ENCODE data around the gene HEXIM2.

The HEXIM2 gene

GRCh38 chr17:45175759-45176115 lies 14.1 kb downstream of the HEXIM2 start:
- no peaks in the 10 kb centered on the region for H3K27me3 ChIP-seq (ENCODE audit: low read depth, low read length)
- no peak overlapping the region for H3K27ac ChIP-seq (ENCODE audit: low read length)
- no peaks in the 10 kb centered on the region for H3K36me3 ChIP-seq (ENCODE audit: control insufficient read depth in 1 of 2, insufficient read depth in 2 of 2, low read length in 2 of 2)
- no peak overlapping the region for H3K4me3 ChIP-seq (ENCODE audit: low read depth in 1 of 2, low read length in 2 of 2)
- peaks cover 21 to 24% of the 10 kb centered on the region in 2 donors for H3K4me1 ChIP-seq (ENCODE audit: control insufficient read depth in 1 of 2, insufficient read depth in 2 of 2, low read length in 2 of 2)
- no peaks in the 10 kb centered on the region for H3K9me3 ChIP-seq (ENCODE audit: control insufficient read depth in 1 of 2, low read length in 2 of 2)

GRCh38 chr17:45177563-45177962 lies 15.9 kb downstream of the HEXIM2 start:
- Histone ChIP-seq H3K36me3 (ENCODE audit: control insufficient read depth in 1 of 2, insufficient read depth in 2 of 2, low read length in 2 of 2) (no peaks in the 10 kb centered on the region), H3K9me3 (ENCODE audit: control insufficient read depth in 1 of 2, low read length in 2 of 2) (no peaks in the 10 kb centered on the region), H3K27me3 (ENCODE audit: low read depth, low read length) (no peaks in the 10 kb centered on the region), H3K4me3 (ENCODE audit: low read depth in 1 of 2, low read length in 2 of 2) (no peak overlapping the region), H3K4me1 (ENCODE audit: control insufficient read depth in 1 of 2, insufficient read depth in 2 of 2, low read length in 2 of 2) (peaks cover 2 to 6% of the 10 kb centered on the region in 2 donors), H3K27ac (ENCODE audit: low read length) (no peak overlapping the region)

- Histone ChIP-seq H3K4me3 (ENCODE audit: low read depth in 1 of 2, low read length in 2 of 2) (no peak overlapping the region), H3K27ac (ENCODE audit: low read length) (no peak overlapping the region), H3K36me3 (ENCODE audit: control insufficient read depth in 1 of 2, insufficient read depth in 2 of 2, low read length in 2 of 2) (no peaks in the 10 kb centered on the region)
Measured at GRCh38 chr17:45184144-45184543, 22.5 kb downstream of the HEXIM2 start.

GRCh38 chr17:45186801-45187354 lies 25.2 kb downstream of the HEXIM2 start:
- H3K36me3 ChIP-seq (ENCODE audit: control insufficient read depth in 1 of 2, insufficient read depth in 2 of 2, low read length in 2 of 2): no peaks in the 10 kb centered on the region
- no peaks in the 10 kb centered on the region for H3K4me1 ChIP-seq (ENCODE audit: control insufficient read depth in 1 of 2, insufficient read depth in 2 of 2, low read length in 2 of 2)
- no peak overlapping the region for H3K4me3 ChIP-seq (ENCODE audit: low read depth in 1 of 2, low read length in 2 of 2)
- H3K9me3 ChIP-seq (ENCODE audit: control insufficient read depth in 1 of 2, low read length in 2 of 2): no peaks in the 10 kb centered on the region
- no peak overlapping the region for H3K27ac ChIP-seq (ENCODE audit: low read length)
- no peaks in the 10 kb centered on the region for H3K27me3 ChIP-seq (ENCODE audit: low read depth, low read length)

More at GRCh38 chr17:45184144-45184543, 22.5 kb downstream of the HEXIM2 start:
- Histone ChIP-seq H3K4me1 (ENCODE audit: control insufficient read depth in 1 of 2, insufficient read depth in 2 of 2, low read length in 2 of 2) (no peaks in the 10 kb centered on the region), H3K9me3 (ENCODE audit: control insufficient read depth in 1 of 2, low read length in 2 of 2) (no peaks in the 10 kb centered on the region), H3K27me3 (ENCODE audit: low read depth, low read length) (no peaks in the 10 kb centered on the region)

GRCh38 chr17:45189009-45189408 lies 27.3 kb downstream of the HEXIM2 start:
- Histone ChIP-seq H3K4me1 (ENCODE audit: control insufficient read depth in 1 of 2, insufficient read depth in 2 of 2, low read length in 2 of 2) (no peaks in the 10 kb centered on the region), H3K27ac (ENCODE audit: low read length) (no peak overlapping the region), H3K9me3 (ENCODE audit: control insufficient read depth in 1 of 2, low read length in 2 of 2) (no peaks in the 10 kb centered on the region), H3K27me3 (ENCODE audit: low read depth, low read length) (no peaks in the 10 kb centered on the region), H3K36me3 (ENCODE audit: control insufficient read depth in 1 of 2, insufficient read depth in 2 of 2, low read length in 2 of 2) (no peaks in the 10 kb centered on the region), H3K4me3 (ENCODE audit: low read depth in 1 of 2, low read length in 2 of 2) (no peak overlapping the region)

GRCh38 chr17:45190503-45191255 lies 29.0 kb downstream of the HEXIM2 start:
- no peaks in the 10 kb centered on the region for H3K4me1 ChIP-seq (ENCODE audit: control insufficient read depth in 1 of 2, insufficient read depth in 2 of 2, low read length in 2 of 2)
- H3K4me3 ChIP-seq (ENCODE audit: low read depth in 1 of 2, low read length in 2 of 2): no peak overlapping the region
- H3K27ac ChIP-seq (ENCODE audit: low read length): no peak overlapping the region
- no peaks in the 10 kb centered on the region for H3K9me3 ChIP-seq (ENCODE audit: control insufficient read depth in 1 of 2, low read length in 2 of 2)
- H3K36me3 ChIP-seq (ENCODE audit: control insufficient read depth in 1 of 2, insufficient read depth in 2 of 2, low read length in 2 of 2): no peaks in the 10 kb centered on the region
- H3K27me3 ChIP-seq (ENCODE audit: low read depth, low read length): no peaks in the 10 kb centered on the region

GRCh38 chr17:45195424-45195823 lies 33.7 kb downstream of the HEXIM2 start:
- H3K4me1 ChIP-seq (ENCODE audit: control insufficient read depth in 1 of 2, insufficient read depth in 2 of 2, low read length in 2 of 2): peaks cover 0 to 15% of the 10 kb centered on the region in 2 donors
- H3K4me3 ChIP-seq (ENCODE audit: low read depth in 1 of 2, low read length in 2 of 2): no peak overlapping the region
- no peak overlapping the region for H3K27ac ChIP-seq (ENCODE audit: low read length)
- no peaks in the 10 kb centered on the region for H3K27me3 ChIP-seq (ENCODE audit: low read depth, low read length)
- H3K9me3 ChIP-seq (ENCODE audit: control insufficient read depth in 1 of 2, low read length in 2 of 2): no peaks in the 10 kb centered on the region
- no peaks in the 10 kb centered on the region for H3K36me3 ChIP-seq (ENCODE audit: control insufficient read depth in 1 of 2, insufficient read depth in 2 of 2, low read length in 2 of 2)

- Histone ChIP-seq H3K27ac (ENCODE audit: low read length) (no peak overlapping the region), H3K4me3 (ENCODE audit: low read depth in 1 of 2, low read length in 2 of 2) (no peak overlapping the region), H3K9me3 (ENCODE audit: control insufficient read depth in 1 of 2, low read length in 2 of 2) (no peaks in the 10 kb centered on the region), H3K36me3 (ENCODE audit: control insufficient read depth in 1 of 2, insufficient read depth in 2 of 2, low read length in 2 of 2) (no peaks in the 10 kb centered on the region), H3K27me3 (ENCODE audit: low read depth, low read length) (no peaks in the 10 kb centered on the region), H3K4me1 (ENCODE audit: control insufficient read depth in 1 of 2, insufficient read depth in 2 of 2, low read length in 2 of 2) (peaks cover 0 to 15% of the 10 kb centered on the region in 2 donors)
Measured at GRCh38 chr17:45197108-45197507, 35.4 kb downstream of the HEXIM2 start.

- Histone ChIP-seq H3K4me1 (ENCODE audit: control insufficient read depth in 1 of 2, insufficient read depth in 2 of 2, low read length in 2 of 2) (peaks cover 0 to 15% of the 10 kb centered on the region in 2 donors), H3K36me3 (ENCODE audit: control insufficient read depth in 1 of 2, insufficient read depth in 2 of 2, low read length in 2 of 2) (no peaks in the 10 kb centered on the region), H3K27ac (ENCODE audit: low read length) (no peak overlapping the region), H3K4me3 (ENCODE audit: low read depth in 1 of 2, low read length in 2 of 2) (no peak overlapping the region), H3K9me3 (ENCODE audit: control insufficient read depth in 1 of 2, low read length in 2 of 2) (no peaks in the 10 kb centered on the region), H3K27me3 (ENCODE audit: low read depth, low read length) (no peaks in the 10 kb centered on the region)
Measured at GRCh38 chr17:45197555-45198334, 36.1 kb downstream of the HEXIM2 start.

- H3K4me1 ChIP-seq (ENCODE audit: control insufficient read depth in 1 of 2, insufficient read depth in 2 of 2, low read length in 2 of 2): peaks cover 0 to 15% of the 10 kb centered on the region in 2 donors
- H3K27me3 ChIP-seq (ENCODE audit: low read depth, low read length): no peaks in the 10 kb centered on the region
- H3K4me3 ChIP-seq (ENCODE audit: low read depth in 1 of 2, low read length in 2 of 2): no peak overlapping the region
- no peaks in the 10 kb centered on the region for H3K36me3 ChIP-seq (ENCODE audit: control insufficient read depth in 1 of 2, insufficient read depth in 2 of 2, low read length in 2 of 2)
- no peak overlapping the region for H3K27ac ChIP-seq (ENCODE audit: low read length)
- no peaks in the 10 kb centered on the region for H3K9me3 ChIP-seq (ENCODE audit: control insufficient read depth in 1 of 2, low read length in 2 of 2)
Measured at GRCh38 chr17:45200701-45201100, 39.0 kb downstream of the HEXIM2 start.

GRCh38 chr17:45201457-45201856 lies 39.8 kb downstream of the HEXIM2 start:
- no peak overlapping the region for H3K27ac ChIP-seq (ENCODE audit: low read length)
- H3K9me3 ChIP-seq (ENCODE audit: control insufficient read depth in 1 of 2, low read length in 2 of 2): no peaks in the 10 kb centered on the region
- H3K36me3 ChIP-seq (ENCODE audit: control insufficient read depth in 1 of 2, insufficient read depth in 2 of 2, low read length in 2 of 2): no peaks in the 10 kb centered on the region
- H3K4me1 ChIP-seq (ENCODE audit: control insufficient read depth in 1 of 2, insufficient read depth in 2 of 2, low read length in 2 of 2): peaks cover 0 to 15% of the 10 kb centered on the region in 2 donors
- no peaks in the 10 kb centered on the region for H3K27me3 ChIP-seq (ENCODE audit: low read depth, low read length)
- H3K4me3 ChIP-seq (ENCODE audit: low read depth in 1 of 2, low read length in 2 of 2): no peak overlapping the region
